HEK293 (cell line): ENCODE measurements around the gene RBP7.

ENCODE experiments used
- CTCF ChIA-PET: fragments of 350-600 bp; formaldehyde crosslinking; extraction: SDS; loops from one replicate; lab custom pipeline; 2021; ENCODE audit warnings: antibody characterized with exemption; lab: Yijun Ruan, JAX
- POLR2A ChIA-PET: fragments of 300-600 bp; formaldehyde crosslinking; extraction: SDS; loops from one replicate; lab custom pipeline; 2020; ENCODE audit warnings: antibody characterized with exemption, inconsistent platforms; lab: Yijun Ruan, JAX
- H3K27ac ChIP-seq: fragments of 200-500 bp; sonication (Bioruptor generic); 2 replicates; pipeline ENCODE4 v1.5.1; 2014; ENCODE audit warnings: low read depth, low read length, control low read depth, inconsistent platforms; ENCODE audit errors: extremely low read depth
- H3K36me3 ChIP-seq, 2 experiments: fragments of 200-500 bp in 1 of 2; sonication (Bioruptor generic) in 1 of 2; 1 replicate in 1 of 2; 2 replicates in 1 of 2; pipeline ENCODE4 v1.5.1; 2014 to 2017; ENCODE audit warnings: inconsistent platforms in 2 of 2, low read length in 2 of 2; ENCODE audit not compliant: control insufficient read depth in 2 of 2, insufficient read depth in 1 of 2
- H3K4me1 ChIP-seq: fragments of 200-500 bp; sonication (Bioruptor generic); 2 replicates; pipeline ENCODE4 v1.5.1; 2014; ENCODE audit warnings: mild to moderate bottlenecking, low read length, inconsistent platforms; ENCODE audit not compliant: control insufficient read depth, insufficient read depth
- H3K4me3 ChIP-seq: 2 replicates; pipeline ENCODE4 v1.5.1; 2011; ENCODE audit warnings: low read depth, mild to moderate bottlenecking, control low read depth, low read length, moderate library complexity
- H3K9me3 ChIP-seq: fragments of 200-500 bp; sonication (Bioruptor generic); 2 replicates; pipeline ENCODE4 v1.5.1; 2014; ENCODE audit warnings: low read depth, low read length, inconsistent platforms; ENCODE audit not compliant: control insufficient read depth, insufficient read depth
- AEBP2 ChIP-seq: fragments of 450-650 bp; formaldehyde crosslinking; IDR thresholded peaks from 2 replicates; pipeline ENCODE4 v1.5.1; 2016; ENCODE audit warnings: missing biosample characterization, missing genetic modification characterization, borderline replicate concordance
- BCL11A ChIP-seq: fragments of 450-650 bp; formaldehyde crosslinking; IDR thresholded peaks from 2 replicates; pipeline ENCODE4 v1.5.1; 2016; ENCODE audit warnings: low read depth, missing biosample characterization, missing genetic modification characterization
- RBAK ChIP-seq: fragments of 450-650 bp; formaldehyde crosslinking; IDR thresholded peaks from 2 replicates; pipeline ENCODE4 v1.5.1; 2016; ENCODE audit warnings: missing biosample characterization, missing genetic modification characterization
- SALL2 ChIP-seq: fragments of 450-650 bp; formaldehyde crosslinking; IDR thresholded peaks from 2 replicates; pipeline ENCODE4 v1.5.0; 2017; ENCODE audit warnings: missing biosample characterization, mild to moderate bottlenecking, missing genetic modification characterization, borderline replicate concordance
- SETDB1 ChIP-seq: IDR thresholded peaks from one replicate; pipeline ENCODE4 v1.6.1; 2017; ENCODE audit warnings: mild to moderate bottlenecking, low read length, moderate library complexity, mixed read lengths; ENCODE audit not compliant: insufficient read length
- SP2 ChIP-seq: fragments of 450-650 bp; formaldehyde crosslinking; IDR thresholded peaks from 2 replicates; pipeline ENCODE4 v1.5.1; 2016; ENCODE audit warnings: missing biosample characterization, missing genetic modification characterization
- ZBTB21 ChIP-seq: fragments of 450-650 bp; formaldehyde crosslinking; IDR thresholded peaks from 2 replicates; pipeline ENCODE4 v1.5.1; 2017; ENCODE audit warnings: missing biosample characterization, missing genetic modification characterization
- ZBTB44 ChIP-seq: fragments of 450-650 bp; IDR thresholded peaks from 2 replicates; pipeline ENCODE4 v1.5.1; 2018; ENCODE audit warnings: missing biosample characterization, mild to moderate bottlenecking, missing genetic modification characterization
- ZNF16 ChIP-seq: fragments of 450-650 bp; formaldehyde crosslinking; IDR thresholded peaks from 2 replicates; pipeline ENCODE4 v1.5.1; 2016; ENCODE audit warnings: low read depth, missing biosample characterization, missing genetic modification characterization
- ZNF174 ChIP-seq: fragments of 450-650 bp; formaldehyde crosslinking; IDR thresholded peaks from 2 replicates; pipeline ENCODE4 v1.5.0; 2017; ENCODE audit warnings: missing biosample characterization, mild to moderate bottlenecking, missing genetic modification characterization
- ZNF2 ChIP-seq: fragments of 450-650 bp; formaldehyde crosslinking; IDR thresholded peaks from 2 replicates; pipeline ENCODE4 v1.5.1; 2016; ENCODE audit warnings: missing biosample characterization, missing genetic modification characterization
- ZNF292 ChIP-seq: fragments of 450-650 bp; formaldehyde crosslinking; IDR thresholded peaks from 2 replicates; pipeline ENCODE4 v1.5.1; 2016; ENCODE audit warnings: low read depth, missing biosample characterization, missing genetic modification characterization, borderline replicate concordance
- ZNF311 ChIP-seq: fragments of 450-650 bp; formaldehyde crosslinking; IDR thresholded peaks from 2 replicates; pipeline ENCODE4 v1.5.1; 2017; ENCODE audit warnings: missing biosample characterization, missing genetic modification characterization, borderline replicate concordance
- ZNF335 ChIP-seq: fragments of 450-650 bp; formaldehyde crosslinking; conservative IDR thresholded peaks from 2 replicates; pipeline ENCODE4 v1.5.1; 2016; ENCODE audit warnings: missing biosample characterization, missing genetic modification characterization
- ZNF37A ChIP-seq: fragments of 450-650 bp; IDR thresholded peaks from 2 replicates; pipeline ENCODE4 v1.5.1; 2018; ENCODE audit warnings: missing biosample characterization, missing genetic modification characterization
- ZNF394 ChIP-seq: fragments of 450-650 bp; formaldehyde crosslinking; IDR thresholded peaks from 2 replicates; pipeline ENCODE4 v1.5.1; 2016; ENCODE audit warnings: missing biosample characterization, missing genetic modification characterization, mild to moderate bottlenecking, moderate library complexity, borderline replicate concordance
- ZNF398 ChIP-seq: fragments of 450-650 bp; formaldehyde crosslinking; IDR thresholded peaks from 2 replicates; pipeline ENCODE4 v1.5.1; 2017; ENCODE audit warnings: missing biosample characterization, missing genetic modification characterization
- ZNF473 ChIP-seq: fragments of 450-650 bp; formaldehyde crosslinking; IDR thresholded peaks from 2 replicates; pipeline ENCODE4 v1.5.1; 2017; ENCODE audit warnings: missing biosample characterization, missing genetic modification characterization
- ZNF521 ChIP-seq: fragments of 450-650 bp; formaldehyde crosslinking; IDR thresholded peaks from 2 replicates; pipeline ENCODE4 v1.5.1; 2017; ENCODE audit warnings: missing biosample characterization, mild to moderate bottlenecking, missing genetic modification characterization
- ZNF658 ChIP-seq: fragments of 450-650 bp; formaldehyde crosslinking; IDR thresholded peaks from 2 replicates; pipeline ENCODE4; 2016; ENCODE audit warnings: missing biosample characterization, missing genetic modification characterization
- ZNF777 ChIP-seq: fragments of 450-650 bp; formaldehyde crosslinking; IDR thresholded peaks from 2 replicates; pipeline ENCODE4 v1.5.1; 2017; ENCODE audit warnings: missing biosample characterization, missing genetic modification characterization, borderline replicate concordance

The RBP7 gene

GRCh38 chr1:9960706-9961562 is 36.1 kb upstream of the RBP7 start (continued):
- no peak for TF ChIP-seq AEBP2
- TF ChIP-seq, all 188 proteins: peak for 13

- no peaks in the 10 kb centered on the region for H3K9me3 ChIP-seq
- TF ChIP-seq ZNF2 (tag by site-specific recombination) (no peak), ZBTB44 (tag by site-specific recombination) (no peak), ZNF174 (tag by site-specific recombination) (no peak), ZNF292 (tag by site-specific recombination) (no peak), SALL2 (tag by site-specific recombination) (no peak), ZNF658 (tag by site-specific recombination) (no peak), SP2 (tag by site-specific recombination) (no peak), ZNF311 (tag by site-specific recombination) (no peak), RBAK (tag by site-specific recombination) (no peak), ZBTB21 (no peak), ZNF398 (no peak), ZNF777 (tag by site-specific recombination) (no peak), ZNF335 (no peak), ZNF37A (tag by site-specific recombination) (no peak), ZNF16 (tag by site-specific recombination) (no peak), ZNF394 (tag by site-specific recombination) (no peak), SETDB1 (no peak)
- CTCF ChIA-PET = interaction anchor here (0.7 kb wide), 1 partner anchor 1098 kb away, joined by 3 read pairs; no protein-coding TSS in a partner anchor
- H3K27ac ChIP-seq = no peak overlapping the region
- peaks cover 0 to 30% of the 10 kb centered on the region in 2 experiments; a peak in 2 of 3 replicates for H3K36me3 ChIP-seq
- no peak overlapping the region for H3K4me3 ChIP-seq
- no peaks in the 10 kb centered on the region for H3K4me1 ChIP-seq
- POLR2A ChIA-PET = no interaction called here
Measured at GRCh38 chr1:9984253-9984652, 12.8 kb upstream of the RBP7 start.

GRCh38 chr1:9985001-9985400 is 12.0 kb upstream of the RBP7 start:
- ChIA-PET POLR2A (no interaction called here), CTCF (interaction anchor here (0.6 kb wide), 1 partner anchor 489 kb away, joined by 3 read pairs; no protein-coding TSS in a partner anchor)
- Histone ChIP-seq H3K4me1 (no peaks in the 10 kb centered on the region), H3K36me3 (peaks cover 0 to 29% of the 10 kb centered on the region in 2 experiments; a peak in 2 of 3 replicates), H3K27ac (no peak overlapping the region), H3K9me3 (no peaks in the 10 kb centered on the region), H3K4me3 (no peak overlapping the region)
- no peak for TF ChIP-seq ZNF473
- no peak for TF ChIP-seq BCL11A (tag by site-specific recombination)
- TF ChIP-seq ZNF521 (tag by site-specific recombination) = no peak
